GM12878 (cell line): Measurements from ENCODE around the gene CANT1. TPM values are rescaled to one million over a fixed set of nuclear protein-coding genes. Genes with fewer than 3 reads are reported as not detected.

ENCODE experiments used
- ATAC-seq: fragments of 200-7000 bp; cut with Tn5 transposase; 3 replicates; pipeline ENCODE4 v1.9.1; 2020; ENCODE audit warnings: mild to moderate bottlenecking, moderate library complexity
- BruUV-seq: library from RNA; stranded (reverse); fragments of 400-500 nt; replicated peaks from 2 replicates; lab custom pipeline; 2021; lab: Mats Ljungman, UMichigan
- CTCF ChIA-PET: fragments of 300-600 bp; sonication (Branson Sonifier 250); formaldehyde crosslinking; extraction: SDS; loops from one replicate; lab custom pipeline; 2021; ENCODE audit warnings: inconsistent platforms; lab: Yijun Ruan, JAX
- POLR2A ChIA-PET: fragments of 350-600 bp; formaldehyde crosslinking; extraction: SDS; loops from one replicate; lab custom pipeline; 2021; ENCODE audit warnings: inconsistent platforms; lab: Charles Lee
- RAD21 ChIA-PET: fragments of 300-600 bp; sonication (Branson Sonifier 250); formaldehyde crosslinking; loops from one replicate; lab custom pipeline; 2023; ENCODE audit warnings: antibody characterized with exemption; ENCODE audit not compliant: unreplicated experiment; lab: Charles Lee
- SMC1A ChIA-PET: fragments of 300-600 bp; sonication (Branson Sonifier 250); formaldehyde crosslinking; loops from one replicate; lab custom pipeline; 2023; ENCODE audit not compliant: unreplicated experiment, uncharacterized antibody; lab: Charles Lee
- DNase-seq: peaks from one replicate; pipeline ENCODE4 v3.0.0-alpha.2; 2011; ENCODE audit warnings: low read depth, low spot score
- FAIRE-seq: peaks from 3 replicates; lab custom pipeline; 2011; peaks lifted over from hg19 to GRCh38; lab: Jason Lieb, UNC
- H2AFZ ChIP-seq: 2 replicates; pipeline ENCODE4 v1.6.0; 2011; ENCODE audit warnings: low read depth, low read length, control low read depth; ENCODE audit not compliant: control insufficient read depth
- H3K27ac ChIP-seq: 2 replicates; pipeline ENCODE4 v1.5.1; 2011; ENCODE audit warnings: control low read depth; ENCODE audit not compliant: control insufficient read depth, insufficient read depth
- H3K27me3 ChIP-seq, 2 experiments: replicated peaks in 1 of 2; 2 replicates each; pipeline versions ENCODE4 v1.6.0 to v1.6.1; 2011; ENCODE audit warnings: low read length in 1 of 2; ENCODE audit not compliant: control insufficient read depth in 2 of 2, insufficient read depth in 2 of 2
- H3K36me3 ChIP-seq, 2 experiments: 2 replicates each; pipeline ENCODE4 v1.5.1; 2011; ENCODE audit warnings: low read length in 1 of 2; ENCODE audit not compliant: control insufficient read depth in 2 of 2, insufficient read depth in 2 of 2
- H3K4me1 ChIP-seq: 2 replicates; pipeline ENCODE4 v1.6.1; 2011; ENCODE audit warnings: mild to moderate bottlenecking, low read length, moderate library complexity, mixed read lengths; ENCODE audit not compliant: control insufficient read depth, insufficient read depth
- H3K4me2 ChIP-seq: 2 replicates; pipeline ENCODE4 v1.6.0; 2011; ENCODE audit warnings: control low read depth; ENCODE audit not compliant: control insufficient read depth, insufficient read depth
- H3K4me3 ChIP-seq: fragments of 200-600 bp; sonication (generic); 2 replicates; pipeline ENCODE4 v1.5.1; 2016
- H3K79me2 ChIP-seq: 2 replicates; pipeline ENCODE4 v1.6.0; 2011; ENCODE audit warnings: low read length; ENCODE audit not compliant: control insufficient read depth, insufficient read depth
- H3K9ac ChIP-seq: 2 replicates; pipeline ENCODE4 v1.8.0; 2011; ENCODE audit warnings: low read length, control low read depth, mixed read lengths; ENCODE audit not compliant: control insufficient read depth, insufficient read depth
- H3K9me3 ChIP-seq: replicated peaks from 3 replicates; pipeline ENCODE4 v1.5.1; 2011; ENCODE audit warnings: mild to moderate bottlenecking, low read length; ENCODE audit not compliant: control insufficient read depth, insufficient read depth
- H4K20me1 ChIP-seq: 2 replicates; pipeline ENCODE4 v1.6.0; 2011; ENCODE audit not compliant: control insufficient read depth, insufficient read depth
- ATF7 ChIP-seq: fragments of 450-650 bp; IDR thresholded peaks from 2 replicates; pipeline ENCODE4 v1.6.1; 2016; ENCODE audit warnings: low read depth, mild to moderate bottlenecking
- CBFB ChIP-seq: IDR thresholded peaks from 2 replicates; pipeline ENCODE4 v1.6.1; 2016; ENCODE audit warnings: antibody characterized with exemption, low read depth
- CEBPZ ChIP-seq: fragments of 150-350 bp; IDR thresholded peaks from 2 replicates; pipeline ENCODE4 v1.6.1; 2016; ENCODE audit warnings: low read depth, low read length
- CHD4 ChIP-seq: fragments of 200-600 bp; sonication (generic); IDR thresholded peaks from 2 replicates; pipeline ENCODE4 v1.6.1; 2016; ENCODE audit warnings: mild to moderate bottlenecking
- CREB1 ChIP-seq: IDR thresholded peaks from 2 replicates; pipeline ENCODE4 v1.6.1; 2012; ENCODE audit warnings: low read depth, mild to moderate bottlenecking, inconsistent platforms
- CREM ChIP-seq: IDR thresholded peaks from 2 replicates; pipeline ENCODE4 v1.6.1; 2014; ENCODE audit warnings: antibody characterized with exemption, low read depth
- ETV6 ChIP-seq, 2 experiments: fragments of 450-650 bp in 1 of 2; IDR thresholded peaks in 1 of 2; conservative IDR thresholded peaks in 1 of 2; 2 replicates each; pipeline ENCODE4 v1.6.1; 2014; ENCODE audit warnings: antibody characterized with exemption in 1 of 2, borderline replicate concordance in 1 of 2, low read depth in 1 of 2, mild to moderate bottlenecking in 1 of 2, moderate library complexity in 1 of 2
- MYC ChIP-seq: IDR thresholded peaks from 2 replicates; pipeline ENCODE4 v1.6.1; 2011; ENCODE audit warnings: mild to moderate bottlenecking, low read length, moderate library complexity, inconsistent platforms; ENCODE audit not compliant: insufficient read depth, insufficient replicate concordance, insufficient read length, severe bottlenecking
- NFYB ChIP-seq: IDR thresholded peaks from 2 replicates; pipeline ENCODE4 v1.6.1; 2011; ENCODE audit warnings: low read depth, mild to moderate bottlenecking, low read length, improper control_type of control experiment, moderate library complexity; ENCODE audit not compliant: insufficient read depth
- PML ChIP-seq: IDR thresholded peaks from 2 replicates; pipeline ENCODE4 v1.6.1; 2012; ENCODE audit warnings: low read length, inconsistent platforms
- RAD51 ChIP-seq: fragments of 450-650 bp; IDR thresholded peaks from 2 replicates; pipeline ENCODE4 v1.6.1; 2016; ENCODE audit warnings: moderate library complexity, mild to moderate bottlenecking, inconsistent platforms
- SMAD1 ChIP-seq: fragments of 450-650 bp; IDR thresholded peaks from 2 replicates; pipeline ENCODE4 v1.6.1; 2018; ENCODE audit warnings: mild to moderate bottlenecking, low read depth; ENCODE audit not compliant: partially characterized antibody
- SMARCA5 ChIP-seq: fragments of 450-650 bp; IDR thresholded peaks from 2 replicates; pipeline ENCODE4 v1.6.1; 2017; ENCODE audit warnings: mild to moderate bottlenecking
- ZNF622 ChIP-seq: fragments of 450-650 bp; IDR thresholded peaks from 2 replicates; pipeline ENCODE4 v1.6.1; 2017; ENCODE audit warnings: mild to moderate bottlenecking, inconsistent platforms
- WGBS: methylation state at CpG from one replicate; pipeline ENCODE4 v1.1.6; 2016; ENCODE audit warnings: low lambda C conversion rate; ENCODE audit not compliant: insufficient replicate concordance, insufficient coverage; ENCODE audit errors: missing lambda C conversion rate; 5-methylcytosine and 5-hydroxymethylcytosine counted together
- in situ Hi-C: fragments of 300-500 bp; cut with MboI; formaldehyde crosslinking; loops from 9 replicates; pipeline ENCODE4 v1.14.3; 2018; ENCODE audit warnings: mixed read lengths
- intact Hi-C: fragments of 100-400 bp; cut with micrococcal nuclease; formaldehyde crosslinking; loops from one replicate; pipeline ENCODE4 v1.14.2; 2022; ENCODE audit not compliant: unreplicated experiment
- polyA plus RNA-seq, 11 experiments: library from polyadenylated mRNA; depleted of rRNA in 4 of 11; unstranded in 6 of 11; stranded (reverse) in 5 of 11; fragments of >200 nt; fragmentation: Nextera tagmentation in 4 of 11; fragmentation: Illumina TruSeq in 1 of 11; extraction: Ambion mirVana in 4 of 11; extraction: Trizol in 1 of 11; gene quantifications; 1 replicate in 1 of 11; 2 replicates in 10 of 11; pipeline versions ENCODE4 v1.2.1 to v1.2.3, GENCODE V29; 2011 to 2016; ENCODE audit warnings: inconsistent platforms in 2 of 11, missing spikeins in 2 of 11, low read depth in 1 of 11
- total RNA-seq, 4 experiments: library from RNA; depleted of rRNA in 3 of 4; stranded (reverse); fragments of >200 nt in 3 of 4; fragmentation: Illumina TruSeq in 1 of 4; extraction: Trizol in 1 of 4; gene quantifications; 2 replicates each; pipeline versions ENCODE4 v1.2.1 to v1.2.3, GENCODE V29; 2013 to 2021

Gene CANT1
- total and polyA plus RNA-seq, 10 of the 15 experiments (the other 5 are each of a cell fraction or from before 2014, with no cell fraction given): 2.2 to 59.2 (median 20.2) TPM

- ATAC-seq (no peak), FAIRE-seq (no peak), DNase-seq (no peak)
- RAD21 ChIA-PET: no interaction called here
- CTCF ChIA-PET: no interaction called here
- H3K4me2 ChIP-seq: no peak overlapping the region
- peaks cover 7% of the 10 kb centered on the region for H3K79me2 ChIP-seq
- no peaks in the 10 kb centered on the region; the same call in 1 of the 2 replicates for H4K20me1 ChIP-seq
- intact Hi-C loops: no loop called here
- no peaks in the 10 kb centered on the region; the same call in 1 of the 2 replicates for H3K4me1 ChIP-seq
- no peaks in the 10 kb centered on the region for H3K9me3 ChIP-seq
- no peak overlapping the region for H3K4me3 ChIP-seq
- no peak overlapping the region for H3K9ac ChIP-seq
- H3K36me3 ChIP-seq: peaks cover 7 to 9% of the 10 kb centered on the region in 2 experiments; a peak in 3 of 4 replicates
- WGBS: 96% methylated on average over 23 of the region's 25 CpGs
- no peak for TF ChIP-seq NFYB
- no peak for TF ChIP-seq MYC
- no peak for TF ChIP-seq ETV6 (conservative IDR thresholded peaks at IDR 0.05 in 1 of 2, IDR thresholded peaks at IDR 0.05 in 1 of 2; ENCODE audit: borderline replicate concordance in 1 of 2, low read depth in 1 of 2)
- no peak for TF ChIP-seq CHD4
- TF ChIP-seq ATF7: no peak
- TF ChIP-seq SMARCA5: no peak
- TF ChIP-seq CREB1: no peak
- TF ChIP-seq CREM: no peak
- no peak for TF ChIP-seq CEBPZ
- no peak for TF ChIP-seq ZNF622
- no peak for TF ChIP-seq PML
- TF ChIP-seq SMAD1: no peak
- no peak for TF ChIP-seq CBFB
- no peak for TF ChIP-seq RAD51
- TF ChIP-seq, all 136 proteins: peak for 0
- no TSS peak for BruUV-seq
- Histone ChIP-seq H3K27ac (no peak overlapping the region), H3K27me3 (no peaks in the 10 kb centered on the region), H2AFZ (no peak overlapping the region)
- ChIA-PET POLR2A (no interaction called here), SMC1A (no interaction called here)
- in situ Hi-C loops: no loop called here
These were observed 9.0 kb downstream of the CANT1 start for GRCh38 chr17:79000396-79001189.
